Effector CD8-positive, alpha-beta T cell (primary cell): ENCODE results near the gene PLEKHO1.

ENCODE experiments used
- DNase-seq: peaks from one replicate; lab custom pipeline; 2025; lab: John Stamatoyannopoulos, UW

The PLEKHO1 gene

DNA sequence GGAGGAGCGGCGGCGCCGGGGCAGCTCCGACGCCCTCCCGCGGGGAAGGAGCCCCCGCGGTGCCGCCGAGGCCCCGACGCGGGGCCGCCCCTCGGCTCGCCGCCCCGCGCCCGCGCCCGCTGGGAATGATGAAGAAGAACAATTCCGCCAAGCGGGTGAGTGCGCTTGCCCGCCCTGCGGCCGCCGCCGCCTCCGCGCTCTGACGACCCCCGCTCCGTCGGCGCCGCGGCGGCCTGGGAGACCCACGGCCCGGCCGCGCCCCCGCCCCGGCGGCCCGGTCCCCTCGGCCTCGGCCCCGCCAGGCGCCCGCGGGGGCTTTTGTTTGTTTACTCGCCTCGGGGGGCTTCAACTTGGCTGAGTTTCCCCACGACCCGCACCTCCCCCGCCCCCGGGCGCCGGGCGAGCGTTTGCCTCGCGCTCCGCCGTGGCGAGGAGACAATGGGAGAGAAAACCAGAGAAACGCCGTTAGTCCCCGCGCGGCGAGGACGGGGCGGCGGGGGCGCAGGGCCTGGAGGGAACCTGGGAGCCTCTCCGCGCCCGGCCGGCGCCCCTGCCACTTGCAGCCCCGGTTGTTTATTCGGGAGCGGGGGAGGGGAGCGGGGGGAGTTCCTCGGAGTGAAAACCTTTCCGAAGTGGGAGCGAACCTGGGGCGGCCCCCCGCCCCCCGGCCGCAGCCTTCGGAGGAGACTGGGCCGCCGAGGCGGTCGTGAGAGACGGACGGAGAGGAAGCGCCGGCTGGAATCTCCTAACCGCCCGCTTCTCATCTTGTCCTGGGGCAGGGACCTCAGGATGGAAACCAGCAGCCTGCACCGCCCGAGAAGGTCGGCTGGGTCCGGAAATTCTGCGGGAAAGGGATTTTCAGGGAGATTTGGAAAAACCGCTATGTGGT, 661 bp downstream of the PLEKHO1 start:
- peak; percentile 13 for DNase-seq

DNA sequence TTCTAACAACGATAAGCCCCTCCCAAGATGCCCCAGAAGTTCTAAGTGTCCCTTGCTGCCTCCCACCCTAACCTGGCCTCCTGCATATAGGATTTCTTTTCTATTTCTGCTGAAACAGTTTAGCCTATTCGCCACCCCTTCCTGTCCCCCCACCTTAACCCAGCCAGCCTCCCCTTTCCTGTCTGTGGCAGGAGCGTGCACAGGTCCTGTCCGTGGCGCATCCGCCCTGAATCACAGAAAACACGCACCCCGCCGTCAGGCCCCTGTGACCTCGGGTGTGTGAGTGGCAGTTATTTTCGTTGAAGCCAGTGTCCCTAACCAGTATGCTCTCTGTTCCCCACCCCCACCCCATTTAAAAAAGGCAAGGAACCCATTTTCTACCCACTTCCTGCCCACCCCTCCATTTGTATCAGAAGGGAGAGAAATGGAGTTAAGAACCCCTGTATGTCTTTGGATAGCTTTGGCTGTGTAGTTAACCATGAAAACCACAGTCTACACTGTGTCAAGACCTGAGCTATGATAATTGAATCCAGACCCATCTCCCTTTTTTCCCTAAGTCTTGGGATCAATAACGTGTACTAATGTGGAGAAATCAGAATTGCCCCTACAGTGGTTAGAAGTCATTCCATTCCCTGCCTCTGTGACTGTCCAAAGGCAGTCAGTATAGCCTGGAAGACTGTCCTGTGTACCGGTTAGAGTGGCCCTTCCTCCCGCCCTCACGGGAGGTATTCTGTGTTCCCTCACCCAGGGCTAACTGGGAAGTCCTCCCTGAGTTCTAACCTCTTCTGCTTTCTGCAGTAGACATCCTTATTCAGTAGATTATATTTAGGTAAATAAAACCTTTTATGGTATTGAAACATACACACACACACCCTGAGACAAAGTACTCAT, 1.8 kb downstream of the PLEKHO1 start:
- peak; percentile 27 for DNase-seq

DNA sequence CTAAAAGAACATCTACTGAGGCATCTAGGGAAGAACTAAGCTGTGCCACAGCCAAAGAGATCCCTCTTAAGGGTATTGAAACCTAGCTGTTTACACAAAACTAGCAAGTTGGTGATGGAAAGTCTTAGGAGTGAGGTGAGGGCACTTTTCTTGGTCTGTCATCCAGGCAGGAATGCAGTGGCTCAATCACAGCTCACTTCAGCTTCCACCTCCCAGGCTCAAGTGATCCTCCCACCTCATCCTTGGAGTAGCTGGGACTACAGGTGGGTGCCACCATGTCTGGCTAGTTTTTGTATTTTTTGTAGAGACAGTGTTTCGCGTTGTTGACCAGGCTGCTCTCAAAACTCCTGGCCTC, 2.4 kb downstream of the PLEKHO1 start:
- no peak for DNase-seq

DNA sequence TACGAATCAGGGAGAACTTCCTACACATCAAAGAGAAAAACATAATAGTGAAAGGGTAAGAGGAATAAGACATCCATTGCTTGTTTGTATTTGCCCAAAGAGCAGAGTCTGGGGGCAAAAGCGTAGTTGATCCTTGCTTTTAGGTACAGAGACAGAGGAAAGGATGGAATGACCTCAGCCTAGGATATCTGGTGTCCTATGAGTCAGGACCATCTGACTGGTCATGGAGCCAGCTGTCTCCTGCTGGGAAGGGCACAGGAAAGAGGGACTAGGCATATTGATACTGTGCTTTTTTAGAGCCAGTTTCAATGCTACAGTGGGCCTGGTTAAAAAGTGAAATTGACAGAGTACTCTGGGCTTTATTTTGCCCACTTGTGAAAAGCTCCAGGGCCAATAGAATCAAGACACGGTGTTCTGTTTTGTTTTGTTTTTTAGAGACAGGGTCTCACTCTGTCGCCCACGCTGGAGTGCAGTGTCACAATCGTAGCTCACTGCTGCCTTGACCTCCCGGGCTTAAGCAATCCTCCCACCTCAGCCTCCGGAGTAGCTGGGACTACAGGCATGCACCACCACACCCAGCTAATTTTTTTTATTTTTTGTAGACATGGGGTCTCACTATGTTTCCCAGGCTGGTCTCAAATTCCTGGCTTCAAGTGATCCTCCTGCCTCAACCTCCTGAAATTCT, 3.2 kb downstream of the PLEKHO1 start:
- no peak for DNase-seq

DNA sequence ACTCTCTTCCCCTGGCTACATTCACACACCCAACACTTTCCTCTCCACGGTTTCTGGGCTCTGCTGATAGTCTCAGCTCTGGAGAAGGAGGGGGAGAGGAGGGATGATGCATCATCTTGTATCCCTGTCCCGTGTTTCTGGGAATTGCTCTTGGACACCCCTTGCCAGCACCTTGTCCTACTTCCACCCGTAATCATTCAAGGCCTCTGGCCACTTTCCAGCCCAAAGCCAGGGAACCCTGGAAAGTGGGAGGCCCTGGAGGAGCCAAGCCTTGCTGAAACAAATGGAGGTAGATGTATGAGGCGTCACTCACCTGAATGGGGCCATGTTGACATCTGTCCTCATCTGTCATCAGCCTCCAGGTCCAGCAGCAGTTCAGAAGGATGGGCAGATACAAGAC, 4.4 kb downstream of the PLEKHO1 start:
- DNase-seq = no peak

DNA sequence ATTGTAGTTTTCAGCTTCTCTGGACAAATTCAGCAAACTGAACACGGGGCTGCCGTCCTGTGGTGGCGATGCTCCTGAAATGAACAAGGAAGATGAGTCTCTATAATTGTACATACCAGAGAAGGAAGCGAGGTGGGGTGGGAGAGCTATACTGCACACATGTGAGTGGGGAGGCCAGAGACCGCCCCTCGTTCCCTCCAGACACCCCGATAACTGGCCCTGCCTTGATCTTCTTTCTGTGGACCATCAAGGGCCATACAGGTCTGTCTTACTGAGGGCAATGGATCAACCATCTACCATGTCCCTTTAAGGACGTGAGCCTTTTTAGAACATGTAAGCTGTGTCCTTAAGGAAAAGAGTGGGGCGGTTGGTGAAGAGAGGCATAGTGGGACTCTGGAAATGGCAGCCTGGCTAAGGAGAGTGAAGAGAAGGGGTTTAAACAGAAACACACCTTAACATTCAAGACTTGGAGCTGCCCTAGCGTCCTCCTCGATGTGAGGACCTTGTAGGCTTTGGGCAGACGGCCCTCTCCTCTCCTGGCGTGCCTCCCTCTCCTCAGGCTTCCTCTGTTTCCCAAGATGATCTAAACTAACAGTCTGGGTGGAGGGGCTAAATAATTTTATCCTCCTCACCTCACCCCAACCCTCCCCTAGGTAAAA, 5.8 kb downstream of the PLEKHO1 start:
- DNase-seq = no peak

- DNase-seq = no peak
These were observed 7.3 kb downstream of the PLEKHO1 start for GRCh38 chr1:150156868-150157603.

GRCh38 chr1:150159550-150159949, 9.8 kb downstream of the PLEKHO1 start:
- DNase-seq = no peak

DNA sequence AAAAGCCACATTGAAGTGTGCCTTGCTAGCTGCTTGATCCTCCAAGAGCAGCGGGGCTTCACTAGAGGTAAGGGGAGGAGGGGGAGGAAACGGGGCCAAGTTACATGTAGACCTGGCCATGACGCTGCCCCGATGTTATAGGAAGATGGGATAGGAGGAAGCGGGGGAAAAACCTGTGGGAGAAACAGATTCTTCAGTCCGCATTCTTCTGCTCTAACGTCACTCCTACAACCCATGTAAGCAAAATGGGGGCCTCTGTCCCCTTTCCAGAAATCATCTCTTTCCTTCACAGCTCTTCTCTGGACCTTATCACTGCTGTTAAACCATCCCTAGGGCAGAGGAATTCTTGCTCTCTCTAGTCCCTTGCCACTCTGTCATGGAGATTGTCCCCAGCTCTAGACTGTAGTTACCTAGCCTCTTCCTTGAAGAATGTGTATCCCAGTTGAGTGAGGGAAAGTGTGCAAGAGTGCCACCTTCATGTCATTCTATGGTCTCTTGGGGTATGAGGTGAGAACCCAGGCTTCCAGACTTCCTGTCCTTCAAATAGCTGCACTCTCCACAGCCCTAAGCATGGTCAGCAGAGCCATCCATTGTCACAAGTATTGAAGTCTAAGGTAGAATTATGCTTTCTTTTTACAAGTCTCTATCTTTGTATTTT, 11.4 kb downstream of the PLEKHO1 start:
- no peak for DNase-seq

GRCh38 chr1:150161747-150162581, 12.2 kb downstream of the PLEKHO1 start:
- no peak for DNase-seq

GRCh38 chr1:150162582-150162861, 12.8 kb downstream of the PLEKHO1 start:
- no peak for DNase-seq

GRCh38 chr1:150162862-150163706, 13.4 kb downstream of the PLEKHO1 start:
- DNase-seq = no peak

- DNase-seq = no peak
These were observed 14.5 kb downstream of the PLEKHO1 start for GRCh38 chr1:150164224-150164623.

DNA sequence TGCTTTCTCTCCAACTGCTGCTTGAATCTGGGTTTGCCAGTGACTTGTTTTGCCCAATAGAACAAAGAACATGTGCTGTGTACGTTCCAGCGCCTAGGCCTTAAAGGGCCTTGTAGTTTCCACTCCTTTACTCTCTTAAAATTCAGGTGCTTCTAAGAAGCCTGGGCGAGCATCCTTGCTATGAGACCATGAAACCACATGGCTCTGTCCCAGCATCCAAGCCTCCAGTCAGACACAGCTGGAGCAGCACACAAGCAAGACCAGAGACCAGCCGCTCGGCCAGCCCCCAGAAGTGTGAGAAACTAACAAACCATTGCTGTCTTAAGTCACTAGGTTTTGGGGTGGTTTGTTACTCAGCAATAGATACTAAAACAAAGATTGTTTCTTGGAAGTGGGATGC, 15.1 kb downstream of the PLEKHO1 start:
- DNase-seq = no peak

- peak; percentile 38 for DNase-seq
These were observed 16.2 kb downstream of the PLEKHO1 start for GRCh38 chr1:150165622-150166612.

DNA sequence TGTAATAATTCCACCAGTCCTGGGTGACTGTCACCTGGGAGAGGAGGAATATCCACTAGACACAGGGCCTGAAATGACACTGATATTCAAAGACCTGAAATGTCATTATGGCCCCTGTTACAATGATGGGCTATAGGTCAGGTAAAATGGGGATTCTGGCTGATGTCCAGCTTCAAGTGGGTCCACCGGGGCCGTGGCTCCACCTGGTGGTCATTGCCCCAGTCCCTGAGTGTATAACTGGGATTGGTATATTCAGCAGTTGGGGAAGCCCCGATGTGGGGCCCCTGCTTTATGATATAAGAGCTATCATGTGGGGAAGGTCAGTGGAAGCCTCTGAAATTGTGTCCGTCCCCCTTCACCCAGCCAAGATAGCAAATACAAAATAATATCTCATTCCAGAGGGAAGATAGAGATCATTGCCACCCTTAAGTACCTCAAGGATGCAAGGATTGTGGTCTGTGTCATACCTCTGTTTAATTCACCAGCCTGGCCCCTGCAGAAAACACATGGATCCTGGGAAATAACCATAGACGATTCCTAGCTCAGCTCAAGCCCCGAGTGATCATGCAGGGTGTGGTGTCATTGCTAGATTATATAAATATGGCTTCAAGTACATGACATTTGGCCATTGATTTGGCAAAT, 19.4 kb downstream of the PLEKHO1 start:
- DNase-seq = peak; percentile 25

DNA sequence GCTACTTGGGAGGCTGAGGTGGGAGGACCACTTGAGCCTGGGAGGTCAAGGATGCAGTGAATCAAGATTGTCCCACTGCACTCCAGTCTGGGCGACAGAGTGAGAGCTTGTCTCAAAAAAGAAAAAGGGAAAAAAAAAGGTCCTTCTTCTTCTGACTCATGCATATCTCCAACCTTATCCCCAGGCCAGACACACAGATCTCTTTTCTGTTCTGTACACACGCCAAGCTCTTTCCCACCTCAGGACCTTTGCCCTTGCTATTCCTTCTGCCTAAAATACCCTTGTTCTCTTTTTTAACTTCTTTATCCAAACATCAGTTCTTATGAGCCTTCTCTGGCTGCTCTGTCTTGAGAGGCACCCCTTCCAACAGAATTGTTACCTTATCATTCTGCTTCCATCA, 22.1 kb downstream of the PLEKHO1 start:
- no peak for DNase-seq
